ENCODE measurements around the gene DLL1.

Gene DLL1

GRCh38 chr6:170295510-170296422 is 4.9 kb upstream of the DLL1 start:
- H3K4me1 ChIP-seq (ENCODE audit: control insufficient read depth, insufficient read depth, low read length, poor library complexity, severe bottlenecking) = peaks cover 44% of the 10 kb centered on the region
- peaks cover 42% of the 10 kb centered on the region for H3K27me3 ChIP-seq (replicated peaks; ENCODE audit: control insufficient read depth, insufficient read depth, low read length, poor library complexity, severe bottlenecking)
- peak overlapping the region; percentile 62 for H3K4me3 ChIP-seq (ENCODE audit: insufficient read depth, low read depth, low read length, poor library complexity, severe bottlenecking)

GRCh38 chr6:170294813-170295509 is 4.1 kb upstream of the DLL1 start:
- peaks cover 42% of the 10 kb centered on the region for H3K27me3 ChIP-seq (replicated peaks; ENCODE audit: control insufficient read depth, insufficient read depth, low read length, poor library complexity, severe bottlenecking)
- no peaks in the 10 kb centered on the region for H3K9me3 ChIP-seq (ENCODE audit: control insufficient read depth, low read length)
- no peak overlapping the region for H3K27ac ChIP-seq (ENCODE audit: insufficient read depth, low read length, poor library complexity, severe bottlenecking)
- DNase-seq = no peak
- H3K4me3 ChIP-seq (ENCODE audit: insufficient read depth, low read depth, low read length, poor library complexity, severe bottlenecking) = peak overlapping the region; percentile 62
- no peaks in the 10 kb centered on the region for H3K36me3 ChIP-seq (ENCODE audit: control insufficient read depth, insufficient read depth, low read length)
- H3K4me1 ChIP-seq (ENCODE audit: control insufficient read depth, insufficient read depth, low read length, poor library complexity, severe bottlenecking) = peaks cover 45% of the 10 kb centered on the region

More at GRCh38 chr6:170295510-170296422, 4.9 kb upstream of the DLL1 start:
- H3K9me3 ChIP-seq (ENCODE audit: control insufficient read depth, low read length) = no peaks in the 10 kb centered on the region
- H3K36me3 ChIP-seq (ENCODE audit: control insufficient read depth, insufficient read depth, low read length) = no peaks in the 10 kb centered on the region
- DNase-seq = no peak
- no peak overlapping the region for H3K27ac ChIP-seq (ENCODE audit: insufficient read depth, low read length, poor library complexity, severe bottlenecking)

GRCh38 chr6:170294298-170294730 is 3.4 kb upstream of the DLL1 start:
- Histone ChIP-seq H3K27me3 (replicated peaks; ENCODE audit: control insufficient read depth, insufficient read depth, low read length, poor library complexity, severe bottlenecking) (peaks cover 44% of the 10 kb centered on the region), H3K4me1 (ENCODE audit: control insufficient read depth, insufficient read depth, low read length, poor library complexity, severe bottlenecking) (peaks cover 52% of the 10 kb centered on the region), H3K9me3 (ENCODE audit: control insufficient read depth, low read length) (no peaks in the 10 kb centered on the region), H3K36me3 (ENCODE audit: control insufficient read depth, insufficient read depth, low read length) (no peaks in the 10 kb centered on the region), H3K4me3 (ENCODE audit: insufficient read depth, low read depth, low read length, poor library complexity, severe bottlenecking) (no peak overlapping the region), H3K27ac (ENCODE audit: insufficient read depth, low read length, poor library complexity, severe bottlenecking) (no peak overlapping the region)
- no peak for DNase-seq

GRCh38 chr6:170293341-170294231 is 2.7 kb upstream of the DLL1 start:
- Histone ChIP-seq H3K4me3 (ENCODE audit: insufficient read depth, low read depth, low read length, poor library complexity, severe bottlenecking) (no peak overlapping the region), H3K27me3 (replicated peaks; ENCODE audit: control insufficient read depth, insufficient read depth, low read length, poor library complexity, severe bottlenecking) (peaks cover 44% of the 10 kb centered on the region), H3K4me1 (ENCODE audit: control insufficient read depth, insufficient read depth, low read length, poor library complexity, severe bottlenecking) (peaks cover 59% of the 10 kb centered on the region), H3K27ac (ENCODE audit: insufficient read depth, low read length, poor library complexity, severe bottlenecking) (no peak overlapping the region), H3K9me3 (ENCODE audit: control insufficient read depth, low read length) (no peaks in the 10 kb centered on the region), H3K36me3 (ENCODE audit: control insufficient read depth, insufficient read depth, low read length) (no peaks in the 10 kb centered on the region)
- no peak for DNase-seq

- no peaks in the 10 kb centered on the region for H3K36me3 ChIP-seq (ENCODE audit: control insufficient read depth, insufficient read depth, low read length)
- H3K4me3 ChIP-seq (ENCODE audit: insufficient read depth, low read depth, low read length, poor library complexity, severe bottlenecking) = peak overlapping the region; percentile 75
- peaks cover 44% of the 10 kb centered on the region for H3K27me3 ChIP-seq (replicated peaks; ENCODE audit: control insufficient read depth, insufficient read depth, low read length, poor library complexity, severe bottlenecking)
- no peak for DNase-seq
- peaks cover 64% of the 10 kb centered on the region for H3K4me1 ChIP-seq (ENCODE audit: control insufficient read depth, insufficient read depth, low read length, poor library complexity, severe bottlenecking)
- no peak overlapping the region for H3K27ac ChIP-seq (ENCODE audit: insufficient read depth, low read length, poor library complexity, severe bottlenecking)
- H3K9me3 ChIP-seq (ENCODE audit: control insufficient read depth, low read length) = no peaks in the 10 kb centered on the region
These were observed 1.7 kb upstream of the DLL1 start for GRCh38 chr6:170292407-170293158.

GRCh38 chr6:170292111-170292406 is 1.2 kb upstream of the DLL1 start:
- Histone ChIP-seq H3K4me3 (ENCODE audit: insufficient read depth, low read depth, low read length, poor library complexity, severe bottlenecking) (peak overlapping the region; percentile 75), H3K4me1 (ENCODE audit: control insufficient read depth, insufficient read depth, low read length, poor library complexity, severe bottlenecking) (peaks cover 62% of the 10 kb centered on the region), H3K27ac (ENCODE audit: insufficient read depth, low read length, poor library complexity, severe bottlenecking) (no peak overlapping the region), H3K36me3 (ENCODE audit: control insufficient read depth, insufficient read depth, low read length) (no peaks in the 10 kb centered on the region), H3K27me3 (replicated peaks; ENCODE audit: control insufficient read depth, insufficient read depth, low read length, poor library complexity, severe bottlenecking) (peaks cover 44% of the 10 kb centered on the region), H3K9me3 (ENCODE audit: control insufficient read depth, low read length) (no peaks in the 10 kb centered on the region)
- DNase-seq = no peak

GRCh38 chr6:170291271-170292110 is 613 bp upstream of the DLL1 start:
- Histone ChIP-seq H3K4me1 (ENCODE audit: control insufficient read depth, insufficient read depth, low read length, poor library complexity, severe bottlenecking) (peaks cover 56% of the 10 kb centered on the region), H3K36me3 (ENCODE audit: control insufficient read depth, insufficient read depth, low read length) (no peaks in the 10 kb centered on the region), H3K27me3 (replicated peaks; ENCODE audit: control insufficient read depth, insufficient read depth, low read length, poor library complexity, severe bottlenecking) (peaks cover 39% of the 10 kb centered on the region), H3K27ac (ENCODE audit: insufficient read depth, low read length, poor library complexity, severe bottlenecking) (no peak overlapping the region), H3K4me3 (ENCODE audit: insufficient read depth, low read depth, low read length, poor library complexity, severe bottlenecking) (peak overlapping the region; percentile 75), H3K9me3 (ENCODE audit: control insufficient read depth, low read length) (no peaks in the 10 kb centered on the region)
- no peak for DNase-seq

- Histone ChIP-seq H3K4me3 (ENCODE audit: insufficient read depth, low read depth, low read length, poor library complexity, severe bottlenecking) (peak overlapping the region; percentile 88), H3K27ac (ENCODE audit: insufficient read depth, low read length, poor library complexity, severe bottlenecking) (no peak overlapping the region), H3K36me3 (ENCODE audit: control insufficient read depth, insufficient read depth, low read length) (no peaks in the 10 kb centered on the region), H3K9me3 (ENCODE audit: control insufficient read depth, low read length) (no peaks in the 10 kb centered on the region), H3K4me1 (ENCODE audit: control insufficient read depth, insufficient read depth, low read length, poor library complexity, severe bottlenecking) (peaks cover 41% of the 10 kb centered on the region), H3K27me3 (replicated peaks; ENCODE audit: control insufficient read depth, insufficient read depth, low read length, poor library complexity, severe bottlenecking) (peaks cover 27% of the 10 kb centered on the region)
- DNase-seq = no peak
These were observed 955 bp downstream of the DLL1 start for GRCh38 chr6:170289951-170290295.

Measured in effector memory CD4-positive, alpha-beta T cell (primary cell).